H1 (cell line): ENCODE measurements around the gene EXOSC6. TPM values are rescaled to one million over a fixed set of nuclear protein-coding genes. Genes with fewer than 3 reads are reported as not detected.

ENCODE experiments used
- ATF2 ChIP-seq: IDR thresholded peaks from 2 replicates; pipeline ENCODE4 v1.6.1; 2012; ENCODE audit warnings: low read length, inconsistent platforms
- BCL11A ChIP-seq, 2 experiments: IDR thresholded peaks; one replicate each; pipeline ENCODE4 v1.6.1; 2011; ENCODE audit warnings: low read depth in 2 of 2, low read length in 2 of 2, mild to moderate bottlenecking in 2 of 2
- BRCA1 ChIP-seq: IDR thresholded peaks from 2 replicates; pipeline ENCODE4 v1.6.1; 2012; ENCODE audit warnings: low read depth, low read length, improper control_type of control experiment
- CBX5 ChIP-seq: fragments of 300-800, 300-1000 bp; sonication (generic); IDR thresholded peaks from 2 replicates; pipeline ENCODE4 v1.7.1; 2016; ENCODE audit warnings: antibody characterized with exemption, low read length, low read depth
- CHD1 ChIP-seq: IDR thresholded peaks from 2 replicates; pipeline ENCODE4 v1.6.1; 2012; ENCODE audit warnings: low read depth, low read length, improper control_type of control experiment
- CHD2 ChIP-seq: IDR thresholded peaks from 2 replicates; pipeline ENCODE4 v1.6.1; 2012; ENCODE audit warnings: low read length, improper control_type of control experiment
- CTBP2 ChIP-seq: IDR thresholded peaks from 2 replicates; pipeline ENCODE4 v1.7.0; 2011; ENCODE audit warnings: borderline replicate concordance, mild to moderate bottlenecking, moderate library complexity, mixed read lengths, low read length; ENCODE audit not compliant: insufficient read depth, insufficient read length
- EZH2 ChIP-seq: fragments of 200-600 bp; sonication (generic); IDR thresholded peaks from 2 replicates; pipeline ENCODE4 v1.7.1; 2012; ENCODE audit warnings: low read depth, mild to moderate bottlenecking, moderate library complexity, low read length, inconsistent platforms; ENCODE audit not compliant: severe bottlenecking
- HDAC2 ChIP-seq, 2 experiments: fragments of 300-600 bp in 1 of 2; sonication (generic) in 1 of 2; IDR thresholded peaks; 2 replicates each; pipeline ENCODE4 v1.6.1; 2011 to 2012; ENCODE audit warnings: low read depth in 2 of 2, low read length in 2 of 2, mild to moderate bottlenecking in 2 of 2, moderate library complexity in 2 of 2, borderline replicate concordance in 1 of 2, inconsistent platforms in 1 of 2
- JUN ChIP-seq: IDR thresholded peaks from 2 replicates; pipeline ENCODE4 v1.6.1; 2011; ENCODE audit warnings: low read depth, mild to moderate bottlenecking, improper control_type of control experiment, low read length
- JUND ChIP-seq: IDR thresholded peaks from 2 replicates; pipeline ENCODE4 v1.6.1; 2011; ENCODE audit warnings: mild to moderate bottlenecking, improper control_type of control experiment, low read length
- MAFK ChIP-seq: IDR thresholded peaks from 2 replicates; pipeline ENCODE4 v1.6.1; 2012; ENCODE audit warnings: low read depth, mild to moderate bottlenecking, improper control_type of control experiment, low read length
- NRF1 ChIP-seq: IDR thresholded peaks from 2 replicates; pipeline ENCODE4 v1.6.1; 2011; ENCODE audit warnings: mild to moderate bottlenecking, low read depth, low read length, improper control_type of control experiment
- POLR2A ChIP-seq, 2 experiments: IDR thresholded peaks; 1 replicate in 1 of 2; 2 replicates in 1 of 2; pipeline ENCODE4 v1.6.1; 2011; ENCODE audit warnings: low read depth in 2 of 2, low read length in 2 of 2, mild to moderate bottlenecking in 2 of 2; ENCODE audit errors: control extremely low read depth in 1 of 2
- RAD21 ChIP-seq, 2 experiments: IDR thresholded peaks in 1 of 2; conservative IDR thresholded peaks in 1 of 2; 2 replicates each; pipeline ENCODE4 v1.6.1; 2011; ENCODE audit warnings: low read depth in 2 of 2, low read length in 2 of 2, improper control_type of control experiment in 1 of 2, inconsistent platforms in 1 of 2, mild to moderate bottlenecking in 1 of 2, moderate library complexity in 1 of 2
- RXRA ChIP-seq: IDR thresholded peaks from 2 replicates; pipeline ENCODE4 v1.6.1; 2011; ENCODE audit warnings: low read depth, mild to moderate bottlenecking, low read length, moderate library complexity; ENCODE audit not compliant: insufficient read depth
- SIRT6 ChIP-seq: IDR thresholded peaks from one replicate; pipeline ENCODE4 v1.7.1; 2012; ENCODE audit warnings: low read length, inconsistent platforms
- SIX5 ChIP-seq: IDR thresholded peaks from 2 replicates; pipeline ENCODE4 v1.6.1; 2011; ENCODE audit warnings: mild to moderate bottlenecking, low read depth, low read length
- SP1 ChIP-seq: IDR thresholded peaks from 2 replicates; pipeline ENCODE4 v1.6.1; 2011; ENCODE audit warnings: low read depth, low read length
- SP4 ChIP-seq: IDR thresholded peaks from 2 replicates; pipeline ENCODE4 v1.6.1; 2012; ENCODE audit warnings: low read length, inconsistent platforms
- TAF1 ChIP-seq: IDR thresholded peaks from 2 replicates; pipeline ENCODE4 v1.6.1; 2011; ENCODE audit warnings: mild to moderate bottlenecking, low read depth, low read length
- TBP ChIP-seq: IDR thresholded peaks from 2 replicates; pipeline ENCODE4 v1.6.1; 2011; ENCODE audit warnings: low read depth, low read length, improper control_type of control experiment
- TCF12 ChIP-seq: IDR thresholded peaks from 2 replicates; pipeline ENCODE4 v1.6.1; 2011; ENCODE audit warnings: low read depth, mild to moderate bottlenecking, low read length
- YY1 ChIP-seq: IDR thresholded peaks from 2 replicates; pipeline ENCODE4 v1.6.1; 2011; ENCODE audit warnings: low read depth, mild to moderate bottlenecking, low read length
- polyA plus RNA-seq, 7 experiments: library from polyadenylated mRNA; depleted of rRNA in 3 of 7; stranded (reverse) in 5 of 7; unstranded in 2 of 7; fragments of >200 nt in 5 of 7; fragments of 200-250 nt in 2 of 7; gene quantifications; 1 replicate in 5 of 7; 2 replicates in 1 of 7; 4 replicates in 1 of 7; pipeline versions ENCODE4 v1.2.1 to v1.2.3, GENCODE V29; 2011 to 2013; ENCODE audit warnings: missing spikeins in 2 of 7, mixed read lengths in 2 of 7
- total RNA-seq: library from RNA; stranded (reverse); fragmentation: NEBNext Ultra II Directional; extraction: Animal tissue kit (Norgen Biotek cat#: 25700); gene quantifications from 2 replicates; pipeline ENCODE4 v1.2.1, GENCODE V29; 2021

The EXOSC6 gene
- total and polyA plus RNA-seq, 2 of the 8 experiments (the other 6 are each of a cell fraction or from before 2014, with no cell fraction given), result 9.7 to 22.5 TPM

GRCh38 chr16:70251629-70252354 is at the start of gene EXOSC6 (continued):
- TF ChIP-seq EZH2, result no peak
- no peak for TF ChIP-seq RAD21 (IDR thresholded peaks at IDR 0.05 in 1 of 2, conservative IDR thresholded peaks at IDR 0.05 in 1 of 2; ENCODE audit: low read depth in 2 of 2, low read length in 2 of 2)
- TF ChIP-seq TCF12, result no peak
- no peak; the same call in 1 of the 2 replicates for TF ChIP-seq CHD1
- no peak for TF ChIP-seq SIRT6
- TF ChIP-seq SIX5, result no peak
- peak; percentile 81 for TF ChIP-seq YY1
- no peak for TF ChIP-seq MAFK
- TF ChIP-seq JUND, result peak; percentile 66; the same call in 1 of the 2 replicates
- peak; percentile 63 for TF ChIP-seq NRF1
- TF ChIP-seq ATF2, result peak; percentile 87; the same call in 1 of the 2 replicates
- TF ChIP-seq CBX5, result no peak
- TF ChIP-seq BRCA1, result no peak
- peak; percentile 44; the same call in 1 of the 2 replicates for TF ChIP-seq SP1
- no peak for TF ChIP-seq CHD2
- no peak for TF ChIP-seq CTBP2
- peak; percentile 86 for TF ChIP-seq TBP
- peak; percentile 83 for TF ChIP-seq TAF1
- no peak for TF ChIP-seq JUN
- TF ChIP-seq BCL11A (IDR thresholded peaks at IDR 0.05; ENCODE audit: low read depth in 2 of 2, low read length in 2 of 2), result no peak
- TF ChIP-seq RXRA, result no peak
- TF ChIP-seq SP4, result no peak
- no peak for TF ChIP-seq HDAC2 (IDR thresholded peaks at IDR 0.05; ENCODE audit: borderline replicate concordance in 1 of 2, low read depth in 2 of 2, low read length in 2 of 2)
- peak; percentile 86 to 88 for TF ChIP-seq POLR2A (IDR thresholded peaks at IDR 0.05; ENCODE audit: control extremely low read depth in 1 of 2, low read depth in 2 of 2, low read length in 2 of 2)
